Vagina (tissue), 2 donors: ENCODE results near the gene MGAM2. TPM values are rescaled to one million over a fixed set of nuclear protein-coding genes. Genes with fewer than 3 reads are reported as not detected.

Source experiments
- DNase-seq, 2 donors: peaks; one replicate each; pipeline ENCODE4 v3.0.0-alpha.2; 2017; ENCODE audit errors: extremely low spot score in 2 of 2
- H3K27ac ChIP-seq: fragments of 200-600 bp; sonication (generic); one replicate; pipeline ENCODE4 v1.5.1; 2019
- H3K27me3 ChIP-seq: fragments of 200-600 bp; sonication (generic); one replicate; pipeline ENCODE4 v1.5.1; 2019
- H3K36me3 ChIP-seq, 2 donors: fragments of 200-600 bp; sonication (generic); one replicate each; pipeline ENCODE4 v1.5.1; 2017 to 2019
- H3K4me1 ChIP-seq: fragments of 200-600 bp; sonication (generic); one replicate; pipeline ENCODE4 v1.5.1; 2019
- H3K4me3 ChIP-seq, 2 donors: fragments of 200-600 bp; sonication (generic); 1 replicate in 1 of 2; 2 replicates in 1 of 2; pipeline ENCODE4 v1.5.1; 2016 to 2019
- H3K9me3 ChIP-seq: fragments of 200-600 bp; sonication (generic); one replicate; pipeline ENCODE4 v1.5.1; 2019
- CTCF ChIP-seq, 3 experiments: fragments of 450-650 bp in 2 of 3; fragments of 200-600 bp in 1 of 3; sonication (generic) in 1 of 3; IDR thresholded peaks; one replicate each; pipeline ENCODE4 v1.5.1; 2017 to 2019; ENCODE audit warnings: antibody characterized with exemption in 3 of 3, mild to moderate bottlenecking in 2 of 3, moderate library complexity in 2 of 3
- POLR2A ChIP-seq, 2 donors: fragments of 450-650 bp; IDR thresholded peaks; one replicate each; pipeline ENCODE4 v1.6.1; 2017; ENCODE audit warnings: antibody characterized with exemption in 2 of 2, mild to moderate bottlenecking in 2 of 2, moderate library complexity in 2 of 2
- POLR2AphosphoS5 ChIP-seq, 2 donors: sonication (generic); formaldehyde crosslinking; IDR thresholded peaks; one replicate each; pipeline ENCODE4 v1.9.0; 2017; ENCODE audit warnings: antibody characterized with exemption in 2 of 2, mild to moderate bottlenecking in 2 of 2, low read depth in 1 of 2; ENCODE audit not compliant: insufficient read depth in 1 of 2
- intact Hi-C: fragments of 100-400 bp; cut with DNase I; formaldehyde crosslinking; loops from one replicate; pipeline ENCODE4 v1.15.1; 2023
- total RNA-seq: library from RNA; depleted of rRNA; stranded (reverse); fragments of >200 nt; gene quantifications from one replicate; pipeline ENCODE4 v1.2.3, GENCODE V29; 2016

Gene MGAM2
- total RNA-seq, 1 donor from 2014 or later = not detected

GRCh38 chr7:142142702-142143101, 31.2 kb downstream of the MGAM2 start:
- no peaks in the 10 kb centered on the region for H3K9me3 ChIP-seq
- H3K4me1 ChIP-seq = no peaks in the 10 kb centered on the region
- TF ChIP-seq POLR2AphosphoS5 (IDR thresholded peaks at IDR 0.05; ENCODE audit: insufficient read depth in 1 of 2, low read depth in 1 of 2) (no peak), POLR2A (IDR thresholded peaks at IDR 0.05) (no peak), CTCF (IDR thresholded peaks at IDR 0.05) (no peak)
- no peaks in the 10 kb centered on the region for H3K27me3 ChIP-seq
- intact Hi-C loops = no loop called here
- DNase-seq = no peak
- no peaks in the 10 kb centered on the region for H3K36me3 ChIP-seq
- H3K27ac ChIP-seq = no peak overlapping the region
- no peak overlapping the region for H3K4me3 ChIP-seq

GRCh38 chr7:142146124-142146523, 34.6 kb downstream of the MGAM2 start:
- no peak overlapping the region for H3K4me3 ChIP-seq
- DNase-seq = no peak
- H3K27ac ChIP-seq = no peak overlapping the region
- no peaks in the 10 kb centered on the region for H3K27me3 ChIP-seq
- no peaks in the 10 kb centered on the region for H3K9me3 ChIP-seq
- intact Hi-C loops = no loop called here
- TF ChIP-seq CTCF (IDR thresholded peaks at IDR 0.05) = no peak
- no peak for TF ChIP-seq POLR2AphosphoS5 (IDR thresholded peaks at IDR 0.05; ENCODE audit: insufficient read depth in 1 of 2, low read depth in 1 of 2)
- no peak for TF ChIP-seq POLR2A (IDR thresholded peaks at IDR 0.05)
- no peaks in the 10 kb centered on the region for H3K4me1 ChIP-seq
- H3K36me3 ChIP-seq = no peaks in the 10 kb centered on the region

- H3K4me3 ChIP-seq = no peak overlapping the region
- H3K27me3 ChIP-seq = no peaks in the 10 kb centered on the region
- no peaks in the 10 kb centered on the region for H3K36me3 ChIP-seq
- DNase-seq = no peak
- no peaks in the 10 kb centered on the region for H3K9me3 ChIP-seq
- H3K4me1 ChIP-seq = no peaks in the 10 kb centered on the region
- no peak overlapping the region for H3K27ac ChIP-seq
- intact Hi-C loops = no loop called here
- TF ChIP-seq POLR2AphosphoS5 (IDR thresholded peaks at IDR 0.05; ENCODE audit: insufficient read depth in 1 of 2, low read depth in 1 of 2) = no peak
- no peak for TF ChIP-seq POLR2A (IDR thresholded peaks at IDR 0.05)
- no peak for TF ChIP-seq CTCF (IDR thresholded peaks at IDR 0.05)
Observed at GRCh38 chr7:142150356-142150755, 38.8 kb downstream of the MGAM2 start.

GRCh38 chr7:142150869-142151268, 39.4 kb downstream of the MGAM2 start:
- no peak for TF ChIP-seq POLR2AphosphoS5 (IDR thresholded peaks at IDR 0.05; ENCODE audit: insufficient read depth in 1 of 2, low read depth in 1 of 2)
- no peak for TF ChIP-seq CTCF (IDR thresholded peaks at IDR 0.05)
- TF ChIP-seq POLR2A (IDR thresholded peaks at IDR 0.05) = no peak
- no peak overlapping the region for H3K27ac ChIP-seq
- H3K27me3 ChIP-seq = no peaks in the 10 kb centered on the region
- H3K36me3 ChIP-seq = no peaks in the 10 kb centered on the region
- no peaks in the 10 kb centered on the region for H3K9me3 ChIP-seq
- no peak overlapping the region for H3K4me3 ChIP-seq
- H3K4me1 ChIP-seq = no peaks in the 10 kb centered on the region
- no peak for DNase-seq
- intact Hi-C loops = no loop called here

- intact Hi-C loops = no loop called here
- H3K9me3 ChIP-seq = no peaks in the 10 kb centered on the region
- no peak overlapping the region for H3K4me3 ChIP-seq
- no peaks in the 10 kb centered on the region for H3K4me1 ChIP-seq
- no peak overlapping the region for H3K27ac ChIP-seq
- TF ChIP-seq POLR2AphosphoS5 (IDR thresholded peaks at IDR 0.05; ENCODE audit: insufficient read depth in 1 of 2, low read depth in 1 of 2) = no peak
- TF ChIP-seq POLR2A (IDR thresholded peaks at IDR 0.05) = no peak
- TF ChIP-seq CTCF (IDR thresholded peaks at IDR 0.05) = no peak
- no peaks in the 10 kb centered on the region for H3K27me3 ChIP-seq
- no peaks in the 10 kb centered on the region for H3K36me3 ChIP-seq
- DNase-seq = no peak
Observed at GRCh38 chr7:142152076-142152475, 40.6 kb downstream of the MGAM2 start.
